NCI-H2196 treated with DMSO at 0.1 percent for 48 hours (cell line): ENCODE measurements around the gene DOCK3.
A peak's percentile ranks its signal among the peaks of the same experiment; 100 is the strongest.
"Not testable (repeated sequence)": the region's sequence is repeated elsewhere in the genome, so short reads cannot be mapped to it uniquely, and the experiment has no call there.

Experiments used
- DNase-seq: peaks from one replicate; lab custom pipeline; 2025; ENCODE audit not compliant: unreplicated experiment; lab: John Stamatoyannopoulos, UW

DOCK3 gene

DNA sequence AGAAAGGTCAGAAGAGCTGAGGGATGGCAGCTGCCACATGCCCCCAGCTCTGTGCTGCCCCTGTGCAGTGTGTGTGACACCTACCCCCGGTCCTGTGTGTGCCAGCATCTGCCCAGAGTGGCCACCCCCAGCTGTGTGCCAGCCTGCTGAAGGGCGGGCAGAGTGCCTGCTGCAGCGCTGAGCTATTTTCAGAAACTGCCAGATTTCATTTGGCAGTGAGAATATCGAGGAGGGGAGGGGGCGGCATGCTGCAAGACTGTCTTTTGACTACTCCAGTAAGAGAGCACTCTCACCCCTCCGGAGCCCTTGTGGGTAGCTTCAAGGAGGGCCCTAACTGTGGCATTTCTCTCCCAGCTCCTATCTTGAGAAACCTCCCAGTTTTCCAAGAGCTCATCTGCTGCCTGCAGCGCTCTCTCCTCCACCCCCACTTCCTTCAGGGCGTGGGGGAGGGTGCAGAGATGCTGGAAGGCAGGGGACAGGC is 25.2 kb upstream of the DOCK3 start:
- no peak for DNase-seq

DNA sequence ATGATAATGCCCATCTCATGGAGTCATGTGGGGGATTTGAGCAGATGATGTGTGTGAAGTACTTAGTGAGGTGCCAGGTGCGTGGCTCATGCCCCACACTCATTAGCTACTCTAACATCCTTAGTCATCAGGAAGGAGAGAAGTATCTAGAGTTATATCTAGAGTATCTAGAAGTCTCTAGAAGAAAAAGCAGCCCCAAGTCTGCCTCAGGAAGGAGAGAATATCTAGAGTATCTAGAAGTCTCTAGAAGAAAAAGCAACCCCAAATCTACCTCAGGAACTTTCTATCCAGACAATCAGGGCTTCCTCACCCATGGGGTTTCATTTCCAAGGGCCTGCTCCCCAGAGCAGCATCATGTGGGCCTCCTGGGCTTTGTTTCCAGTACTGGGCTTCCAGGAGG is 24.7 kb upstream of the DOCK3 start:
- no peak for DNase-seq

DNA sequence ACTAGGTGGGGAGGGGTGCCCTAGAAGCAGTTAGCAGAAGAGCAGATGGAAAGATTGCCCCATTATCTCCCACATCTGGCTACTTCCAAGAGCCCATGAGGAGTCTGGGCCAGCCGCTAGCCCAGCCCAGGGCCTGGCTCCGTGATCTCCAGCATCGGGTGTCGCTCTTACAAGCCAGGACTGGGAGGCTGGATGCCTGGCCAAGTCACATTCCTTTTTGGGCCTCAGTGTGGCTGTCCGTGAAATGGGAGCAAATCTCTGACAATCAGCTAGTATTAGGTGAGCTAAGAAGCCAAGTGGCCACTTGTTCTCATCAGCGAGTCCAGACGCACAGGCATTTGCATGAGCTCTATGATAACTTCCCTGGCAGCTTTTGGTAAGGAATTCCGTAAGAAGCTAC is 23.3 kb upstream of the DOCK3 start:
- DNase-seq = no peak

DNA sequence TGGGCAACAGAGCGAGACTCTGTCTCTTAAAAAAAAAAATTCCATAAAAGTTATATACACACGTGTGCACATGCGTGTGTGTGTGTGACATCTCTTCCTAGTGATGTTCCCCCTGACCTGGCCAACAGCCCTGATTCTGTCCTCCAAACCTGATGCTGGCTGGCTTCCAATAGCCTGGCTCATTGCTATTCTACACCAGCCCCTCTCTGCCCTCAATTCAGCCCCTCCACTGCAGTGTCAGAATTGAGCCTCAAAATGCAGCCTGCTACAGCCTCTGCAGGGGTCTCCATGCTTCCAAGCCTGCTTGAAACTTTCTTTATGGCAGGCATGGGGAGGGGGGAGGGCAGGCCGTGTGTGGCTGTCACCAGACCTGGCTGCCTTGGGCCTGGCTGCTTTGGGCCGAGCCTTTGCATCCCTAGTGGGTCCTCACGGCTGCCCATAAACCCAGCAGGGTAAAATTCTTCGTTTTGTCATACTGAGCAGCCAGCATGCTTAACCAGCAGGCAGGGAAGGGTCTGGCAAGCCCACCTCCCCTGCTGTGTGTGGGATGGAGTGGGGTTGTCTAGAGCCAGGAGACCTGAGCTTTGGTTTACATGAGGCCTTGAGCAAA is 22.7 kb upstream of the DOCK3 start:
- DNase-seq = no peak

DNA sequence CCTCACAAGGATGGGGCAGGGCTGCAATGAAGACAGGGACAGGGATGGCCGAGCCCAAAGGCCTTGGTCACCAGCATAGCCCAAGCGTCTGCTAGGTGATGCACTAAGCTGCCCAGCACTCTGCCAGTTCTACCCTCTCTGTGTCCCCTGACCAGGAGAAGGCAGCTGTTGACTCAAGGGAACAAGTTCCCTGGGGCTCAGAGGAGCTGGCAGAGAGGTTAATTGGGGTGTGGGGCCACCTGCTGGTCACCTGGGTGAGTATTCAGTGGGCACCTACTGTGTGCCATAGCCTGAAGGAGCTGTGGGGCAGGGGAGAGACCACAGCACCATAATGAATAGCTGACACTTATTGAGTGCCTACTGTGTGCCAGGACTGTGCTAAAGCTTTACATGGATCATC is 22.0 kb upstream of the DOCK3 start:
- DNase-seq = no peak

DNA sequence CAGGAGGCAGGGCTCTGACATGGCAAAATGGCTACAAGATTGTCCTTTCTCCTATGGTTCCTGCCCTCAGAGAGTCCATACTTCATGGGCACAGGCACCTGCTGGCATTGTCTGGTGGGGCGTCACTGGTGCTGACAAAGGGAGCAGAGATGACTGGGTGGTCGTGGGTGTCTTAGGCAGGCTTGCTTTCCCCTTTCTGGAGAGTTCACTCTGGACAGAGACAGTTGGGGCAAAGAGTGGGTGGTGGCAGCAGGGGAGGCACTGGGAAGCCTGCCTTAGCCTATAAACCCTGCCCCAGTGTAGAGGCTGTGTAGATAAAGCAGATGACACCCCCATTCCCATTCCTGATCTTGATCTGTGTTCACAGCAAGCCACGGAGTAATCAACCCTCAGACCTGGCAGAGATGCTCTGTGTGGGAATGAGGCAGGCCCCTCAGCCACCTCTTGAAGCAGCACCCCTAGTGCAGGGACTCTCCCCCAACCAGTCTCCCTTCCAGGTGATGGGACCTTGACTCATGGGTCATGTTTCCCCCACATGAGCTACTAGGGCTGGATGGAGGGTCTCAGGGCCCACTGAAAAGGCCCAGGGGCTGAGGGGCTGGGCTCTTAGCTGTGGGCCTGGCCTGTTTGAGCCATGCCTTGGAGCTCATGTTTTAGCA is 20.7 kb upstream of the DOCK3 start:
- DNase-seq = no peak

DNA sequence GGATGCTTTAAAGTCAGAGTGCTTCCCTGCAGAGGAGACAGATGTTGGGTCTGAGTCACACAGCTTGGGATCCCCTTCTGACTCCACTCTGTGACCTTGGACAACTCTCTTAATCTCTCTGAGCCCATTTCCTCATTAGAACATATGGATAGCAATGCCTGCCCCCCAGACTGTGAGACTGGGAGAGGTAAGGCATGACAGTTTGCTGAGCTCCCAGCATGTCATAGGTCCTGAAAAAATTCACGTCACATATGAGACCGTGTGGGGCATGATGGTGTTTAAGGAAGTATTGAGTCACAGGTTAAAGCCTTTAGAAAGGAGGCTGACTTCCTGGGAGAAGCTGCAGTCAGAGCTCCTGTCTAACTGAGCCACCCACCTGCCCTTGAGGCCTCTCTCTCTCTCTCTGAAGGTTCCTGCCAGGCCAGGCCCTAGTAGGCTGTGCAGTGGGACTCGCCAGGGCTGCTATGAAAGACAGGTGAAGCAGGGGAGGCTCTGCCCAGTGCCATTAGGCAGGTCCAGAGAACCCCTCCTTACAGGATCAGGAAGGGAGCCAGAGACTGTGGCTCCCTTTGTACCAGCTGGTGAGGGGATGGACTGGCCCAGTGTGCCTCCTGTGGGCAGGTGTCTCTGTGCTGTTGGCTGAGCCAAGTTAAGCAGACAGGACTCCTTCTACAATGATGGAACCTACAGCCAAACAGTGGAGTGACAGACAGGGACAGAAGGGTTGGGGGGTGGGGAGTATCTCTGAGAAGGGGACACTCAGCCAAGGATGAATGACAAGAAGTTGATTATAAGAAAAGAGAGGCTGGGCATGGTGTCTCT is 19.5 kb upstream of the DOCK3 start:
- DNase-seq = no peak

DNA sequence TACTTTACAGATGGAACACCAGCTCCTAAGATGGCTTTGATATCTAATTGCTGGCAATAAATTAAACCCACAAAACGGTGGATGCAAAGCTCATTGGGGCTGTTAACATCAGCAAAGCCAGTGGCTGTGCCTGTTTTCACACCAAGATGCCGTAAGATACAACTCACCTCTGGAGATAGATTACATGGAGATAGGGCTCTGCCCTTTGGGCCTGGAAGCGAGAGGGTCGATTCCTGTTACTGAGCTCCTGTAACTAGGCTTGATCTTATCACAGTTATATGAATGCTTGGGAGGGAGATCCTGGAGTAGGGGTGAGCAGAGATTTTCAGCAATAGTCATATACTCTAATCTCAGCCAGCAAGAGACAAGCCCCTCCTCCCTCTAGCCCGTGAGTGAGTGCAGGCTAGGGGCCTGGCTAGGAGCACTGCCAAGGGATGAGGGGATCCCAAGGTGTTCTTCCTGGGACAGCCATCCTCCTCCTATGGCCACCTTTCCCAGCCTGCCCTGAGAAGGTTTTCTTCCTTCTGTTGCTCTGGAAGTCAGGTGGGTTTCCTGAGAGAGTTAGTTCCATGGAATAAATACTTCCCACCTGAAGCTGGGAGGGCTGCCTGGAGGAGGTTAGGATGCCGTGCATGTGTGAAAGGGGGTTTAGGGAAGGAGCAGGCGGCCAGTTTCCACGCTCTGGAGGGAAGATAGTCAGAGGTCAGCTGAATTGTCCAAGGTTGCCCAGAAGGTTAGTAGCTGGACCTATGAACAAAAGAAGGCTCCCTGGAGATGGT is 18.1 kb upstream of the DOCK3 start:
- DNase-seq = no peak

DNA sequence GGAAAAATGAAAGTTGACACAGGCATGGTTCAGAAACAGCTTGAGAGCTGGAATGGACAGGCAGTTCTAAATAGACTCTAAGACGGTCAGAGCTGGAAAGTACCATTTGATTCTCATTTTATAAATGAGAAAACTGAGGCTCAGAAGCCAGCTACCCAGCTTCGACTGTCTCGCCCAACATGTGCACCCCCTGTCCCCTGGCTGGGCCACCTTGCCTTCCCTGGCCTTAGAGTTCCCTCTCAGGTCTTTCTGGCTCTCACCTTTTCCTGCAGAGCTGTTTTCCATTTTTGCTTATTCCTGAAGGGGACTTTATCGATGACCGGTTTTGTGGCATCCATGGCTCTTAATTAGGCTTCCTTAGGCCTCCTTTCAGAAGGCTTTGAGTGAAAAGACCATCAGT is 17.3 kb upstream of the DOCK3 start:
- no peak for DNase-seq

DNA sequence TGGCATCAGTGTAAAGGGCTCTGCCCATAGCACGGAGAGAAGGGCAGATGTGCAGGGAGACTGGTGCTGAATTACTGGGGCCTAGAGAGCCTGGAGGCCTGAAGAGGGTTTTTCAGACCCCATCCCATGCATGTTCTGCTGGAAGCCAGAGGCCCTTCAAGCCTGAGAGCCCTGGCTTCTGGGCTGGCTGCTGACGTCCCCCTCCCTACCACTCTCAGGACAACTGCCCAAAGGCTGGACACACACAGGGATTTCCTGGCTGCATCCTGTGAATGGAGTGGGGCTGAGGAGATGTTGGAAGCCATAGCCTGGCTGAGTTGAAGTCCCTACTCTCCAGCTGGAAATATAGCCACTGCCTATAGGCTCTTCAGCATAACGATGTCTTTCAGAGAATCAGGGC is 16.9 kb upstream of the DOCK3 start:
- DNase-seq = no peak

DNA sequence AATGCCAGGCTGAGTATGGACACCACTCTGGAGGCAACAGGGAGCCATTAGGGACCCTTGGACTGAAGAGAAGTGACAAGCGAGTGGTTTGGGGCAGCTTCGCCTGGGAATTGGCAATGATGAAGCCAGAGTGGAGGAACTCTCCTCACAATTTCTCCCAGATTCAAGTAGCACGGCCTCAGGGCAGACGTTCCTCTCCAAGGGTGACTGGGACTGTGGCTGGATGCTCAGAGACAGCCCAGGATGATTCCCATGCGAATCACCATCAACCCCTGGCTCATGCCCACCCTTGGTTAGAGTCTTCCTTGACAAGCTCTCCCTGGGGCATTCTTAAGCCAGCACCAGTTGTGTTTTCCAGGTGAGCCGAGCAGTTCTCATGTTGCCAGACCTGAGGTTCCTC is 16.3 kb upstream of the DOCK3 start:
- no peak for DNase-seq

DNA sequence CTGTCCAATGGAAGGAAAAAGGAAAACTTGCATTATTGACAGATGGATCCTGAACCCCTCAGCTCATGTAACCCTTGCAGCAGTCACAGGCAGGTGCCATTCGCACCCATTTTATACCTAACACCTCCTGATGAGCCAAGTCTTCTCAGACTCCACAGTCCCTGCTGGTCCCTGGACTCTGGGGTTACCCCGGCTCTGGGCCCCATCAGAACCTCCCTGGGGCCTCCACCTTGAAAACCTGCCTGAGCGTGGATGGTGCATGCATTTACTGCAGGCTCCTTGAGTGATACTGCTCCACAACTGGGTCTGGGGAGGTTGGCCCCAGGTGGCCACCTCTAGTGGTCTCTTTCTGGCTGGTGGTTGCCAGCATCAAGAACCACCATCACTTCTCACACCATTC is 15.9 kb upstream of the DOCK3 start:
- DNase-seq = no peak

DNA sequence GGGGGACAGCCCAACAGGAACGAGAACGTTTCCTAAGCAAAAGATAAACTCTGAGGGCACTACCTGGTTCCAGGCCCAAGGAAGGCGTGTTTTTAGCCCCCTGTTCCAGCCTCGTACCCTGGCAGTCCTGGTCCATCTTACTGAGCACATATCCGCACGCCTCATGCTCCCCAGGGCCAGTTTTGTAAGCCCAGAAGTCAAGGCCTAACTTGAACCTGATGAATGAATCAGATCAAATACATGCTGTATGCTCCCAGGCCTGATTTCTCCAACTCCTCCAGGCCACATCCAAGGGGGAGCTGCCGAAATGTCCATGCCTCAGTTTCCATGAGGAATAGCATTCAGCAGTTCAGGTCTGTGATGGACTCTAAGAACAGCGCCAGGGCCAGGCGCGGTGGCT is 14.3 kb upstream of the DOCK3 start:
- no peak for DNase-seq

DNA sequence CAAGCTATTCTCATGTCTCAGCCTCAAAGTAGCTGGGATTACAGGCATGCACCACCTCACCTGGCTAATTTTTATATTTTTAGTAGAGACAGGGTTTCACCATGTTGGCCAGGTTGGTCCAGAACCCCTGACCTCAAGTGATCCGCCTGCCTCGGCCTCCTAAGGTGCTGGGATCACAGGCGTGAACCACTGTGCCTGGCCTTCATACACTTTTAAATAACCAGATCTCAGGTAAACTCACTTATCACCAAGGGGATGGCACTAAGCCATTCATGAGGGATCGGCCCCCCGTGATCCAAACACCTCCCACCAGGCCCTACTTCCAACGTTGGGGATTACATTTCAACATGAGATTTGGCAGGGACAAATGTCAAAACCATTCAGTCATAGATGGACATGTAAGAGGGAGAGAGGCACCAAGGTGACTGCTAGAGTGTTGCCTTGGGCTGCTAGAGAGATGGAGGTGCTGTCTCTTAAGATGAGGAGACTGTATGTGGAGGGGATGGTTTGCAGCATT is 13.3 kb upstream of the DOCK3 start:
- no peak for DNase-seq

DNA sequence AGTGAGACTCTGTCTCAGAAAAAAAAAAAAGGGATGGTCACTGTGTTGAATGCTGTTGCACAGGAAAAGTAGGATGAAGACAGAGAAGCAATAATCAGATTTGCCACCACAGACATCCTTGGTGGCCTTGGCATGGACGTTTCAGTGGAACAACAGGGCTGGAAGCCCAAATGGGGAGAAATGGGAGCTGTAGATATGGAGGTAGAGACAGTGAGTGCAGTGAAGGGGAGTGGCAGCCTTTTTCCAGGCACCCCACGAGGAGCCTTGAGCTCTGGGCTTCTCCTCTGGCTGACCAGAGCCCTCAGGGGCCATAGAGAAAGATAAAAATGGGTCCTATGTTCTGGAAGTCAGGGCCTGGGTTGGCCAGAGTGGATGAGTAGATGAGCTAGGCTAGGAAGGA is 12.3 kb upstream of the DOCK3 start:
- DNase-seq = no peak

DNA sequence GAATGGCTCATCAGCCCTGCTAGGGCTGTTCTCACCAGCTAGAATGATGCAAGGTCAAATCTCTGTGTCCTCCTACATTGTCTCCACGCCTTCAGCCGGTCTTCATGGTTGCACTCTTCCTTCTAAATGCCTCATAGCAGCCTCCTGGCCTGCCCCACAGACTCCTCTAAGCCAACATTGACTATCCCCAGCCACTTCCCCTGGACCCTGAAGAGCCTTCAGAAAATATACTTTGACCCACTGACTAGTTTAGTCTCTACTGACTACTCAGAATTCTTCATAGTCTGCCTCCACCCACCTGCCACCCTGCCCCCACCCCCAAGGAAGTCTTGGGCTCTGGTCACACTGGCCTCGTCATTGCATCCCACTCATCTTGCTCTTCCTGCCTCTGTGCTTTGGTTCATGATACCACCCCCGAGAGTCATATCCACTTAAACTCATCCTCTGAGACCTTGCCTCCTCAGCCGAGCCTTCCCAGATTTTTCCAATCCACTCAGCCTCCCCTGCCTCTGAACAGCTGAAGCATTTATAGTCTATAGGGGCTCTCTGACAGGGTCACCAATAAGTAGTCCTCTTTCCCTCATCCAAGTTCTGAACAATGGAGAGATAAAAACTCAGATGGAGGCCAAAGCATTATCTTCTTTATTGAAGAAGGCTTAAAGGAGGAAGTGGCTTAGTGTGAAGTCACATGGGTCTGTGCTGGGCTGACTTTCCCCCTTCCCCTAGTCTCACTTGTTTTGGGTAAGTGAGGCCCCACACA is 9.5 kb upstream of the DOCK3 start:
- DNase-seq = no peak

DNA sequence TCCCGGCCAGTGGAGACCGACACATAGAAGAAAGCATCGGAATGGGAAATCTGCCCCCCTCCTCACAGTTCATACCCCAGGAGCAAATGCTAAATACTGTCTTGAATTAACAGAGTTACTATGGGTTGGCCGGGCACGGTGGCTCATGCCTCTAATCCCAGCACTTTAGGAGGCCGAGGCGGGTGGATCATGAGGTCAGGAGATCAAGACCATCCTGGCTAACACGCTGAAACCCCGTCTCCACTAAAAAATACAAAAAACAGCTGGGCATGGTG is 8.9 kb upstream of the DOCK3 start:
- not testable (repeated sequence) for DNase-seq

DNA sequence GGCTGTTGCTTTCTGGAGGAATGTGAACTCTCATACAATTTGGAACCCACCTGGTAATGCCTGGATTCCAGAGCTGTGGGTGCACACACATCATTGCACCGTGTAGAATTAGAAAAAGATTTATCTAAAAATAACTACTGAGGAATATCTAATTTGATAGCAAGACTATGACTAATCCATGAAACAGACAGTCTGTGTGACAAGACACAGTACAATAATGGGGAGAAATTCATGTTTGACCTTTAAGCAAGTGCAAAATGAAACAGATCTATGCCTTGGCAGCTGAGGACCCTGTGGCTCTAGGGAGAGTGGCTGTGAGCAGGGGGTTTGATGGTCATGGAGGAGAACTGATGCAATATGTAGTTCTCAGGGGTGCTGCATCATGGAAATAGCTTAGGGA is 7.9 kb upstream of the DOCK3 start:
- DNase-seq = no peak

DNA sequence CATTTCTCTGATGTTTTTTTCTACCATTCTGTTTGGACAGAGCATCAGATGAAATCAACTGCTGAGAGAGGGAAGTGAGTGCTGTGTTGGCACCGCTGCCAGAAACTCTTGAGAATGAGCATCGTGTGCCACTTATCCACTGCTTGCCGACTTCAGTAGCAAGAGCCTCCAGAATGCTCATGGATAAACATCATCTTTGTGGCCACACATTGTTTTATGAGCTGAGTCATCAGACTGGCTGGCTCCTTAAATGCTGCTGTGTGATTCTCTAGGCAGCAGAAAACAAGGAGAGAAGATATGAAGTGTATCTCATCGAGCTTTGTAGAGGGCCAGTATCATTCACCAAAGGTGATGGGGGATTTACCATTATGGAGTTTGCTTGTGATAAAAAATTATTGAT is 3.4 kb upstream of the DOCK3 start:
- DNase-seq = peak; percentile 52

DNA sequence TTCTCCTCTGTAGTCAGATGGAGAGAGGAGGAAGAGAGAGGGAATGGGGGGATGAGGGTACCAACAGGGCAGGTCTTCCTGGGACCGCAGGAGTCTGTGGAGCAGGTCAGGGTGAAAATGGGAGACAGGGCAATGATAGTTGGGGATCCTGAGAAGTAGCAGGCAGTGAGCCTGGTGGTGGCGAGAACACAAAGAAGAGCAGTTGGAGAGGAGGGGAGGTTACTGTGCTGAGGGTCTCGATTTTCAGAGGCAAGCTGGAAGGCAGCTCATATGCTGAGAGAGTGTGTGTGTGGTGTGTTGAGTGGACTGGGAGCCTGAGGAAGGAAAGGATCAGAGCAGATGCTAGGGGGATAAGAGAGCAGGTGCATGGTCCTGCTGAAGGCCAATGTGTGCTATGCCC is 2.1 kb upstream of the DOCK3 start:
- no peak for DNase-seq

DNA sequence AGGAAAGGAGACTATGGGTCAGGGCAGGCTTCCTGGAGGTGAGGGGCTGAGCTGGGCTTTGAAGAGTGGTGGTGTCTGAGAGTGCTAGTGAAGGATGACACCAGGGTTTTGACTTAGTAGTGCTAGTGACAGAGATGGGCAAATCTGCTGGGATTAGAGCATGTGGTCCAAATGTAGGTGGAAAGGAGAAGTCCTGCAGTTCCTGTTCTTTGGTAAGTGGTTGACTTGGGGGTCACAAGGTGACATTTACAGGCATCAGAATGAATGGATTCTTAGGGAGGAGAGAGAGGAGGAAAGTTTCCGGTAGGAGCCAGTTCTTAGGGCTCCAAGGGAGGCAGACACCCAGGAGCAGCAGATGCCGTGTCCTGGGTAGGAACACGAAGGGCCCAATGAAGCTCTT is 796 bp upstream of the DOCK3 start:
- DNase-seq = no peak
